HG02970 (cell line): Measurements from ENCODE around the gene REPIN1.
"Not testable (repeated sequence)": the region's sequence is repeated elsewhere in the genome, so short reads cannot be mapped to it uniquely, and the experiment has no call there.

ENCODE experiments used
- ATAC-seq: cut with Tn5 transposase; IDR thresholded peaks from one replicate; pipeline ENCODE4 v1.9.1; 2021; ENCODE audit warnings: mild to moderate bottlenecking, moderate library complexity, moderate number of reproducible peaks; ENCODE audit not compliant: unreplicated experiment, low FRiP score

Gene REPIN1

GRCh38 chr7:150374472-150374871 lies 5.8 kb downstream of the REPIN1 start:
- no peak for ATAC-seq

- no peak for ATAC-seq
These were observed 7.3 kb downstream of the REPIN1 start for GRCh38 chr7:150375662-150376521.

- no peak for ATAC-seq
These were observed 7.9 kb downstream of the REPIN1 start for GRCh38 chr7:150376560-150376959.

GRCh38 chr7:150377196-150377595 lies 8.6 kb downstream of the REPIN1 start:
- no peak for ATAC-seq

GRCh38 chr7:150377635-150378034 lies 9.0 kb downstream of the REPIN1 start:
- ATAC-seq: no peak

GRCh38 chr7:150378115-150378852 lies 9.7 kb downstream of the REPIN1 start:
- ATAC-seq: no peak

GRCh38 chr7:150378853-150379440 lies 10.3 kb downstream of the REPIN1 start, which contains the start of gene ZNF775:
ZNF775 (plus strand) TSS chr7:150379330; CDS start chr7:150388471, 9,141 bp downstream.
- peak; percentile 74 for ATAC-seq

- peak; percentile 1 for ATAC-seq
These were observed 11.1 kb downstream of the REPIN1 start for GRCh38 chr7:150379441-150380379.

- ATAC-seq: no peak
These were observed 11.8 kb downstream of the REPIN1 start for GRCh38 chr7:150380463-150380862.

- no peak for ATAC-seq
These were observed 12.5 kb downstream of the REPIN1 start for GRCh38 chr7:150381096-150381495.

- no peak for ATAC-seq
These were observed 13.1 kb downstream of the REPIN1 start for GRCh38 chr7:150381785-150382122.

- ATAC-seq: no peak
These were observed 13.7 kb downstream of the REPIN1 start for GRCh38 chr7:150382123-150382843.

GRCh38 chr7:150382844-150383225 lies 14.2 kb downstream of the REPIN1 start:
- ATAC-seq: no peak

- no peak for ATAC-seq
These were observed 15.2 kb downstream of the REPIN1 start for GRCh38 chr7:150383710-150384397.

GRCh38 chr7:150384406-150385301 lies 16.0 kb downstream of the REPIN1 start:
- ATAC-seq: no peak

GRCh38 chr7:150385302-150385723 lies 16.7 kb downstream of the REPIN1 start:
- no peak for ATAC-seq

GRCh38 chr7:150385884-150386283 lies 17.3 kb downstream of the REPIN1 start:
- ATAC-seq: not testable (repeated sequence)

- ATAC-seq: no peak
These were observed 19.7 kb downstream of the REPIN1 start for GRCh38 chr7:150388306-150388705.
